ENCODE data around the gene CRABP1. TPM values are rescaled to one million over a fixed set of nuclear protein-coding genes. Genes with fewer than 3 reads are reported as not detected.
A peak's percentile ranks its signal among the peaks of the same experiment; 100 is the strongest.

CRABP1 gene
- total RNA-seq, 1 donor from 2014 or later, result 0.30 TPM

DNA sequence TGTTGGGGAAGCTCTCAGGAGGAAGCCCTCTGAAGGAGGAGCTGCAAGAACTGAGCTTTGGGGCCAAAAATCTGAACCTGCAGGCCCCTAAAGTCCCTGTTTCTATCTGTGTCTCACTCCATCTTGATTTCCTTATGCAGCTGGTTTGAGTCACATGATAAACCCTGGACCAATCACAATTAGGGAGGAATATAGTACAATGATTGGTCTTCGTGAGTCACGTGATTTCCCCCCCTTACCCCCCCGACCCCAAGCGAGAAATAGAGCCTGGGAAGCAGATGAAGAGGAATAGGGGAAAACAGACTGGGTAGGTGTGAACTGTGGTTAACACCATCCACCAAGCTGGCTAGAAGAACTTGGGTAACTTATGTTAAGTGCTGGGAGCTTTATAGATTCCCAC, 12.9 kb downstream of the CRABP1 start:
- Histone ChIP-seq H3K4me2 (ENCODE audit: low read length) (no peak overlapping the region), H4K20me1 (ENCODE audit: insufficient read depth, low read length) (no peaks in the 10 kb centered on the region), H3K9ac (ENCODE audit: low read length) (no peak overlapping the region), H3K36me3 (ENCODE audit: insufficient read depth, low read length) (no peaks in the 10 kb centered on the region), H3K79me2 (ENCODE audit: insufficient read depth, low read length) (no peaks in the 10 kb centered on the region), H3K4me1 (ENCODE audit: insufficient read depth, low read length) (no peaks in the 10 kb centered on the region), H3K27me3 (ENCODE audit: insufficient read depth, low read length) (no peaks in the 10 kb centered on the region), H3K27ac (ENCODE audit: low read depth, low read length) (no peak overlapping the region), H2AFZ (ENCODE audit: low read depth, low read length) (no peak overlapping the region), H3K4me3 (ENCODE audit: insufficient read depth, low read depth, low read length) (no peak overlapping the region), H3K9me3 (ENCODE audit: insufficient read depth, low read depth, low read length) (no peaks in the 10 kb centered on the region)
- H3K27ac Mint-ChIP-seq (ENCODE audit: unreplicated experiment), result no peak overlapping the region
- H3K9me3 Mint-ChIP-seq (ENCODE audit: unreplicated experiment), result no peaks in the 10 kb centered on the region
- FAIRE-seq (no peak), DNase-seq (ENCODE audit: low read depth) (no peak)
- H3K4me1 Mint-ChIP-seq (ENCODE audit: low read depth, unreplicated experiment), result no peaks in the 10 kb centered on the region
- TF ChIP-seq EZH2 (IDR thresholded peaks at IDR 0.05; ENCODE audit: insufficient read depth, low read length), result no peak
- TF ChIP-seq, protein P1, sequence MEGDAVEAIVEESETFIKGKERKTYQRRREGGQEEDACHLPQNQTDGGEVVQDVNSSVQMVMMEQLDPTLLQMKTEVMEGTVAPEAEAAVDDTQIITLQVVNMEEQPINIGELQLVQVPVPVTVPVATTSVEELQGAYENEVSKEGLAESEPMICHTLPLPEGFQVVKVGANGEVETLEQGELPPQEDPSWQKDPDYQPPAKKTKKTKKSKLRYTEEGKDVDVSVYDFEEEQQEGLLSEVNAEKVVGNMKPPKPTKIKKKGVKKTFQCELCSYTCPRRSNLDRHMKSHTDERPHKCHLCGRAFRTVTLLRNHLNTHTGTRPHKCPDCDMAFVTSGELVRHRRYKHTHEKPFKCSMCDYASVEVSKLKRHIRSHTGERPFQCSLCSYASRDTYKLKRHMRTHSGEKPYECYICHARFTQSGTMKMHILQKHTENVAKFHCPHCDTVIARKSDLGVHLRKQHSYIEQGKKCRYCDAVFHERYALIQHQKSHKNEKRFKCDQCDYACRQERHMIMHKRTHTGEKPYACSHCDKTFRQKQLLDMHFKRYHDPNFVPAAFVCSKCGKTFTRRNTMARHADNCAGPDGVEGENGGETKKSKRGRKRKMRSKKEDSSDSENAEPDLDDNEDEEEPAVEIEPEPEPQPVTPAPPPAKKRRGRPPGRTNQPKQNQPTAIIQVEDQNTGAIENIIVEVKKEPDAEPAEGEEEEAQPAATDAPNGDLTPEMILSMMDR (IDR thresholded peaks at IDR 0.05; ENCODE audit: insufficient read depth, low read depth, low read length), result no peak
- H3K4me3 Mint-ChIP-seq (ENCODE audit: unreplicated experiment), result no peak overlapping the region
- H3K36me3 Mint-ChIP-seq (ENCODE audit: low read depth, unreplicated experiment), result no peaks in the 10 kb centered on the region
- H3K27me3 Mint-ChIP-seq (ENCODE audit: low read depth, unreplicated experiment), result peaks cover 13% of the 10 kb centered on the region

DNA sequence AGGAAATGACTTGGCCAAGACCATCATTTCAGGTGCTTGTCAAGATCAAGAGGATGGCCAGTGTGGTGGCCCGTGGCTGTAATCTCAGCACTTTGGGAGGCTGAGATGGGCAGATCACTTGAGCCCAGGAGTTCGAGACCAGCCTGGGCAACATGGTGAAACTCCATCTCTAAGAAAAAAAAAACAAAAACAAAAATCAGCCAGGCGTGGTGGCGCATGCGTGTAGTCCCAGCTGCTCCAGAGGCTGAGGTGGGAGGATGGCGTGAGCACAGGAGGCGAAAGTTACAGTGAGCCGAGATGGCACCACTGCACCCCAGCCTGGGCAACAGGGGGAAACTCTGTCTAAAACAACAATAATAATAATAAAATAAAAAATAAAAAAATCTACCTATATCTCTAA, 15.0 kb downstream of the CRABP1 start:
- no peak for TF ChIP-seq EZH2 (IDR thresholded peaks at IDR 0.05; ENCODE audit: insufficient read depth, low read length)
- TF ChIP-seq, protein P1 (IDR thresholded peaks at IDR 0.05; ENCODE audit: insufficient read depth, low read depth, low read length), result no peak

DNA sequence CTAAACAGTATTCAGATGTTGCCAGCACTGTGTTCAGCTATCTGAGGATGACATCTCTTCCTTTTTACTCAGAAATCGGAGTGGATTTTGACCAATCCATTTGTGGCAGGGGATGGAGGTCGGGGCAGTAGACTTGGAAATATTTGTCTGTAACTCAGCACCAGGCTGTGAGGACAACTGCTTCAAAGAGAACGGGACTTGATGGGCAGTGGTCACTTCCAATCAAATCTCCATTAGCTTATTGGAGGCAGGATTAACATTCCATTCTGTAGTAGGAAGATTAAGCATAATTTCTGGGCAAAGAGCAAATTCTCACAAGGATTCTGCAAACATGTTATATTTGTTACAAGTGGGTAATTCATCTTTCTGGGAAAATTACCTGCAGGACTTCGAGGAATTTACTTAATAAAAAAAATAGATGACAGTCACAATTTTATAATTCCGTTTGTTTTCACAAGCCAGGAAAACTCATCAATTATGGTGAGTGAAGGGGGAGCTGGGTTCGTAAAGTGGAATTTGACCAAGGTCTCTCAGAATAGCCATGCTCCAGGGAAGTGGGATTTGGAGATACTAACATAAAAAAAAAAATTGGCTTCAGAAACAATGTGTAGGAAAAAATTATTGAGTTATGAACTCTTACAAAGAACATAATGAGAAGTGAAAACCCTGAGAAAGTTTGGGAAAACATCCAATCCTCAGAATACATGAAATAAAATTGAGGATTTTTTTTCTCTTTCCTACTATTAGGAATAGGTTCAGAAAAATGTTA, 18.1 kb downstream of the CRABP1 start:
- Histone ChIP-seq H3K79me2 (ENCODE audit: insufficient read depth, low read length) (no peaks in the 10 kb centered on the region), H3K4me1 (ENCODE audit: insufficient read depth, low read length) (no peaks in the 10 kb centered on the region), H3K9ac (ENCODE audit: low read length) (no peak overlapping the region), H4K20me1 (ENCODE audit: insufficient read depth, low read length) (no peaks in the 10 kb centered on the region), H3K36me3 (ENCODE audit: insufficient read depth, low read length) (no peaks in the 10 kb centered on the region), H3K27me3 (ENCODE audit: insufficient read depth, low read length) (peaks cover 12% of the 10 kb centered on the region), H3K9me3 (ENCODE audit: insufficient read depth, low read depth, low read length) (no peaks in the 10 kb centered on the region), H2AFZ (ENCODE audit: low read depth, low read length) (no peak overlapping the region), H3K27ac (ENCODE audit: low read depth, low read length) (no peak overlapping the region), H3K4me2 (ENCODE audit: low read length) (no peak overlapping the region), H3K4me3 (ENCODE audit: insufficient read depth, low read depth, low read length) (no peak overlapping the region)
- FAIRE-seq (no peak), DNase-seq (ENCODE audit: low read depth) (peak; percentile 4)
- Mint-ChIP-seq H3K27ac (ENCODE audit: unreplicated experiment) (no peak overlapping the region), H3K27me3 (ENCODE audit: low read depth, unreplicated experiment) (no peaks in the 10 kb centered on the region), H3K36me3 (ENCODE audit: low read depth, unreplicated experiment) (no peaks in the 10 kb centered on the region), H3K4me3 (ENCODE audit: unreplicated experiment) (no peak overlapping the region), H3K9me3 (ENCODE audit: unreplicated experiment) (no peaks in the 10 kb centered on the region), H3K4me1 (ENCODE audit: low read depth, unreplicated experiment) (peaks cover 7% of the 10 kb centered on the region)
- no peak for TF ChIP-seq EZH2 (IDR thresholded peaks at IDR 0.05; ENCODE audit: insufficient read depth, low read length)
- TF ChIP-seq, protein P1 (IDR thresholded peaks at IDR 0.05; ENCODE audit: insufficient read depth, low read depth, low read length), result no peak

More for the DNA sequence above, 15.0 kb downstream of the CRABP1 start:
- no peak overlapping the region for H3K4me3 ChIP-seq (ENCODE audit: insufficient read depth, low read depth, low read length)
- DNase-seq (ENCODE audit: low read depth) (no peak), FAIRE-seq (no peak)
- peaks cover under 1% of the 10 kb centered on the region for H3K27me3 Mint-ChIP-seq (ENCODE audit: low read depth, unreplicated experiment)
- peaks cover 1% of the 10 kb centered on the region for H3K4me1 Mint-ChIP-seq (ENCODE audit: low read depth, unreplicated experiment)
- H3K4me2 ChIP-seq (ENCODE audit: low read length), result no peak overlapping the region
- H3K9me3 Mint-ChIP-seq (ENCODE audit: unreplicated experiment), result no peaks in the 10 kb centered on the region
- no peaks in the 10 kb centered on the region for H3K4me1 ChIP-seq (ENCODE audit: insufficient read depth, low read length)
- H3K27me3 ChIP-seq (ENCODE audit: insufficient read depth, low read length), result peaks cover 6% of the 10 kb centered on the region
- H3K9me3 ChIP-seq (ENCODE audit: insufficient read depth, low read depth, low read length), result no peaks in the 10 kb centered on the region
- H2AFZ ChIP-seq (ENCODE audit: low read depth, low read length), result no peak overlapping the region
- no peak overlapping the region for H3K4me3 Mint-ChIP-seq (ENCODE audit: unreplicated experiment)
- H3K27ac Mint-ChIP-seq (ENCODE audit: unreplicated experiment), result no peak overlapping the region
- H4K20me1 ChIP-seq (ENCODE audit: insufficient read depth, low read length), result no peaks in the 10 kb centered on the region
- H3K27ac ChIP-seq (ENCODE audit: low read depth, low read length), result no peak overlapping the region
- H3K9ac ChIP-seq (ENCODE audit: low read length), result no peak overlapping the region
- H3K79me2 ChIP-seq (ENCODE audit: insufficient read depth, low read length), result no peaks in the 10 kb centered on the region
- H3K36me3 ChIP-seq (ENCODE audit: insufficient read depth, low read length), result no peaks in the 10 kb centered on the region
- H3K36me3 Mint-ChIP-seq (ENCODE audit: low read depth, unreplicated experiment), result no peaks in the 10 kb centered on the region
